Fibroblast of villous mesenchyme (primary cell): ENCODE results near the gene TTYH1. TPM values are rescaled to one million over a fixed set of nuclear protein-coding genes. Genes with fewer than 3 reads are reported as not detected.

Source experiments
- DNase-seq: peaks from one replicate; pipeline ENCODE4 v3.0.0-alpha.2; 2010; ENCODE audit warnings: low read depth
- H3K4me3 ChIP-seq: 2 replicates; pipeline ENCODE4 v1.5.1; 2011; ENCODE audit warnings: low read depth, mild to moderate bottlenecking, low read length
- CTCF ChIP-seq: IDR thresholded peaks from 2 replicates; pipeline ENCODE4 v1.5.1; 2012; ENCODE audit warnings: low read depth, mild to moderate bottlenecking, low read length; ENCODE audit not compliant: insufficient read depth
- total RNA-seq: library from RNA; depleted of rRNA; stranded (reverse); fragments of >200 nt; gene quantifications from 2 replicates; pipeline ENCODE4 v1.2.3, GENCODE V29; 2012

The TTYH1 gene
- total RNA-seq, 1 donor, result not detected

GRCh38 chr19:54389553-54389952 is 25.7 kb upstream of the TTYH1 start:
- TF ChIP-seq CTCF, result no peak
- H3K4me3 ChIP-seq, result no peak overlapping the region
- no peak for DNase-seq

DNA sequence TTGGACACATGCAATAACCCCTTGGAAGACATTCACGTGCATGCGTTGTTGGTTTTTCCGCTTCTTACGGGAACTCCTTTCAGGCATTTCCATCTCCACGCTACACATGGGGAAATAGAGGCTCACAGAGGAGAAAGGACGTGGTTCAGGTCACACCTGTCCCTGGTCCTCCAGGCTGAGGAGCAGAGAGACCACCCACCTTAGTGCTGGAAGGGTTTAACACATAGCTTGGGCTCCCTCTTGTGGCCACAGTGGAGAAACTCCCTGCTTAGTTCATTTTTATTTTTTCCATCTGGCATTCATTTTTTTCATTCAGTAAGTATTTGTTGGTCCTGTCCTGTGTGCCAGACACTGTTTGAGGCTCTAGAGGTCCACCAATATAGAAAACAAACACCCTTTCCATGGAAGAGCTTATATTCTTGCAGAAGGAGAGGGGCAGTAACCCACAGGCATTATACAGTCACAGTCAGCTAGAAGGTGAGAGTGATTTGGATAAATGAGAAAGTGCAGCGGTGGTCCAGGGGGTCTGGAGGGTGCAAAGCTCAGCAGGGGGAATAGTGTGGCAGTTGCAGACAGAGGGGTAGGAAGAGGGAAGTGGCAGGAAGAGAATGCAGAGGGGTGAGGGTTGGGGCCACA is 24.2 kb upstream of the TTYH1 start:
- H3K4me3 ChIP-seq, result no peak overlapping the region
- TF ChIP-seq CTCF, result peak; percentile 75
- DNase-seq, result peak; percentile 60

DNA sequence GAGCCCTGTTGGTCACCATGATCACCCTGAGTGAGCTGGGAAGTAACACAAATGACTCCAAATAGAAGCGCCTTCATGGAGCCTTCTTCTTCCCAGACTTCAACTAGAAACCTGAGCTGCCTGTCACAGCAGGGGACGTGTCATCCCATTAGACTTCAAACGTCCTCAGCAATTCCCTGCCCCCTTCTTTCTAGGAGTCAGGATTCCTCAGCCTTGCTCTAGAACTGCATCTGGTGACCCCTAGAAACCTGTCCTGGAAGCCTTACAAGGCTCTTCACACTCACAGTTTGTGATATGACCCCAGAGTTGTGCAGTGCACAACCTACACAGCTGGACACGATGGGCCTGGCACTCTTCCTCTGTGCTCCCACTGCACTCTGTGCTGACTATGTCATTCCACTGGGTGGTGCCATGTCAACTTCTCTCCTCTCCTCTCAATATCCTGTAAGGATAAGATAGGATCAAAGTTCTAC is 23.6 kb upstream of the TTYH1 start:
- DNase-seq, result no peak
- no peak overlapping the region for H3K4me3 ChIP-seq
- TF ChIP-seq CTCF, result no peak

GRCh38 chr19:54392105-54392504 is 23.2 kb upstream of the TTYH1 start:
- no peak for TF ChIP-seq CTCF
- H3K4me3 ChIP-seq, result no peak overlapping the region
- DNase-seq, result no peak

- no peak for DNase-seq
- TF ChIP-seq CTCF, result no peak
- H3K4me3 ChIP-seq, result no peak overlapping the region
Measured at GRCh38 chr19:54393381-54393780, 21.9 kb upstream of the TTYH1 start.

DNA sequence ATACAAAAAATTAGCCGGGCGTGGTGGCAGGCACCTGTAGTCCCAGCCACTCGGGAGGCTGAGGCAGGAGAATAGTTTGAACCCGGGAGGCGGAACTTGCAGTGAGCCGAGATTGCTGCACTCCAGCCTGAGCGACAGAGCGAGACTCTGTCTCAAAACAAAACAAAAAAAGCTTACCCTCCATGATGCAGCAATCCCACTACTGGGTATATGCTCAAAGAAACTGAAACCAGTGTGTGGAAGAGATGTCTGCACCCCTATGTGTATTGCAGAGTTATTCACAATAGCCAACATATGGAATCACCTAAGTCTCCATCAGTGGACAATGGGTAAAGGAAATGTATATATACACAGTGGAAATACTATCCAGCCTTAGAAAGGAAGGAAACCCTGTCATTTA is 19.6 kb upstream of the TTYH1 start:
- no peak overlapping the region for H3K4me3 ChIP-seq
- TF ChIP-seq CTCF, result no peak
- DNase-seq, result no peak

- no peak for TF ChIP-seq CTCF
Measured at GRCh38 chr19:54399189-54399588, 16.1 kb upstream of the TTYH1 start.

More at GRCh38 chr19:54399189-54399588, 16.1 kb upstream of the TTYH1 start:
- no peak overlapping the region for H3K4me3 ChIP-seq
- no peak for DNase-seq
